ENCODE measurements around the gene ZNF212.

DNA sequence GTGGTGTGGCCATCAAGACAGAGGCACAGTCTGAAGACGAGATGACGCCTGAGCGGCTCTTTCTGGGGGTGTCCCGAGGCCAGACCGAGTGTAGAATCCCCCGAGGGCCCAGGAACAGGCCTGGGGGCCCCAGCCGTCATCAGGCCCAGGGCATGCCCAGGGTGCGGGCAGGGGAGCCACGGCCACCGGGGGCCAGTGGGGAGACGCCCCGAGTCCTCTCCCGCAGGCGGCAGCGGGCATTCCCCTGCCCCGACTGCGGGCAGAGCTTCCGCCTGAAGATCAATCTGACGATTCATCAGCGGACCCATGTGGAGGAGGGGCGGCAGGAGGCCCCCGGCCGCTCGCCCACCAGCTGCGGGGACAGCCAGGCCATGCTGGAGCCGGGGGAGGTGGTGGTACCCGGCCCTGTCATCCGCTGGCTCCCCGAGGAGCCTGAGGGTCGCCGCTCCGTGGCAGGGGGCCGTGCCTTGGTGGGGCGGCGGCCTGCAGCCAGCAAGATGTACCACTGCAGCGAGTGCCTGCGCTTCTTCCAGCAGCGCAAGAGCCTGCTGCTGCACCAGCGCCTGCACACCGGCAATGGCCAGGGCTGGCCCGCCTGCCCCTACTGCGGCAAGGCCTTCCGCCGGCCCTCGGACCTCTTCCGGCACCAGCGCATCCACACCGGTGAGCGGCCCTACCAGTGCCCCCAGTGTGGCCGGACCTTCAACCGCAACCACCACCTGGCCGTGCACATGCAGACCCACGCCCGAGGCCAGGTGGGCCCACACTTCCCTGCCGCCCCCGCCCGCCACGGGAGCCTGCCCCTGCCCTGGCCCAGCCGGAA is 42.3 kb downstream of the ZNF212 start:
- TF ChIP-seq, protein P1, sequence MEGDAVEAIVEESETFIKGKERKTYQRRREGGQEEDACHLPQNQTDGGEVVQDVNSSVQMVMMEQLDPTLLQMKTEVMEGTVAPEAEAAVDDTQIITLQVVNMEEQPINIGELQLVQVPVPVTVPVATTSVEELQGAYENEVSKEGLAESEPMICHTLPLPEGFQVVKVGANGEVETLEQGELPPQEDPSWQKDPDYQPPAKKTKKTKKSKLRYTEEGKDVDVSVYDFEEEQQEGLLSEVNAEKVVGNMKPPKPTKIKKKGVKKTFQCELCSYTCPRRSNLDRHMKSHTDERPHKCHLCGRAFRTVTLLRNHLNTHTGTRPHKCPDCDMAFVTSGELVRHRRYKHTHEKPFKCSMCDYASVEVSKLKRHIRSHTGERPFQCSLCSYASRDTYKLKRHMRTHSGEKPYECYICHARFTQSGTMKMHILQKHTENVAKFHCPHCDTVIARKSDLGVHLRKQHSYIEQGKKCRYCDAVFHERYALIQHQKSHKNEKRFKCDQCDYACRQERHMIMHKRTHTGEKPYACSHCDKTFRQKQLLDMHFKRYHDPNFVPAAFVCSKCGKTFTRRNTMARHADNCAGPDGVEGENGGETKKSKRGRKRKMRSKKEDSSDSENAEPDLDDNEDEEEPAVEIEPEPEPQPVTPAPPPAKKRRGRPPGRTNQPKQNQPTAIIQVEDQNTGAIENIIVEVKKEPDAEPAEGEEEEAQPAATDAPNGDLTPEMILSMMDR (IDR thresholded peaks at IDR 0.05): no peak
- TF ChIP-seq POLR2AphosphoS5 (IDR thresholded peaks at IDR 0.05; ENCODE audit: insufficient read depth in 1 of 2, low read depth in 1 of 2): no peak
